HCT116 (cell line): ENCODE data around the gene ATG14. TPM values are rescaled to one million over a fixed set of nuclear protein-coding genes. Genes with fewer than 3 reads are reported as not detected.

Experiments used
- ATAC-seq: fragments of 200-7000 bp; cut with Tn5 transposase; 2 replicates; pipeline ENCODE4 v1.9.1; 2020; ENCODE audit warnings: mild to moderate bottlenecking, moderate library complexity
- BruUV-seq: library from RNA; stranded (reverse); fragments of 400-500 nt; replicated peaks from 2 replicates; lab custom pipeline; 2021; lab: Mats Ljungman, UMichigan
- CTCF ChIA-PET: fragments of 300-600 bp; sonication (Branson Sonifier 250); formaldehyde crosslinking; loops from one replicate; lab custom pipeline; 2021; ENCODE audit warnings: antibody characterized with exemption; lab: Charles Lee
- POLR2A ChIA-PET: fragments of 300-600, 350-600 bp; sonication (Branson Sonifier 250); formaldehyde crosslinking; loops from one replicate; lab custom pipeline; 2021; ENCODE audit warnings: antibody characterized with exemption; lab: Charles Lee
- RAD21 ChIA-PET, 2 experiments: fragments of 300-600 bp; sonication (Branson Sonifier 250); formaldehyde crosslinking; loops; one replicate each; lab custom pipeline; 2023; ENCODE audit warnings: low total read pairs in 2 of 2; ENCODE audit not compliant: uncharacterized antibody in 2 of 2, unreplicated experiment in 2 of 2, low non-redundant PET in 1 of 2; lab: Charles Lee
- DNase-seq: peaks from one replicate; pipeline ENCODE4 v3.0.0-alpha.2; 2010; ENCODE audit warnings: low read depth, low spot score
- H2AFZ ChIP-seq: fragments of 200-600 bp; shearing (Covaris generic), sonication (generic); 2 replicates; pipeline ENCODE4 v1.6.1; 2017; ENCODE audit warnings: low read depth, mixed run types, mixed read lengths, antibody characterized with exemption, low read length; ENCODE audit not compliant: poor library complexity, severe bottlenecking
- H3K27ac ChIP-seq: 2 replicates; pipeline ENCODE4 v1.5.1; 2012; ENCODE audit warnings: low read depth, low read length
- H3K27me3 ChIP-seq: fragments of 200-600 bp; sonication (generic); 2 replicates; pipeline ENCODE4 v1.6.1; 2016; ENCODE audit warnings: mixed run types, low read length, mixed read lengths; ENCODE audit not compliant: insufficient read depth
- H3K36me3 ChIP-seq, 2 experiments: fragments of 200-500 bp in 1 of 2; fragments of 200-600 bp in 1 of 2; sonication (Bioruptor generic) in 1 of 2; sonication (generic) in 1 of 2; 2 replicates each; pipeline versions ENCODE4 v1.5.1 to v1.6.1; 2014 to 2016; ENCODE audit warnings: low read length in 2 of 2, inconsistent platforms in 1 of 2, mixed read lengths in 1 of 2, mixed run types in 1 of 2; ENCODE audit not compliant: insufficient read depth in 2 of 2, control insufficient read depth in 1 of 2
- H3K4me1 ChIP-seq, 2 experiments: fragments of 200-600 bp in 1 of 2; sonication (generic) in 1 of 2; 2 replicates each; pipeline versions ENCODE4 v1.5.1 to v1.6.1; 2012 to 2017; ENCODE audit warnings: low read length in 2 of 2, inconsistent platforms in 1 of 2, mild to moderate bottlenecking in 1 of 2, mixed read lengths in 1 of 2, mixed run types in 1 of 2, moderate library complexity in 1 of 2; ENCODE audit not compliant: insufficient read depth in 2 of 2, control insufficient read depth in 1 of 2
- H3K4me2 ChIP-seq: fragments of 200-600 bp; sonication (generic); 2 replicates; pipeline ENCODE4 v1.6.1; 2017; ENCODE audit warnings: mixed run types, low read length, mixed read lengths
- H3K4me3 ChIP-seq, 2 experiments: fragments of 200-600 bp in 1 of 2; sonication (generic) in 1 of 2; replicated peaks in 1 of 2; 2 replicates each; pipeline ENCODE4 v1.5.1; 2011 to 2016; ENCODE audit warnings: low read length in 2 of 2, control low read depth in 1 of 2, low read depth in 1 of 2, mild to moderate bottlenecking in 1 of 2, mixed read lengths in 1 of 2, mixed run types in 1 of 2
- H3K79me2 ChIP-seq: fragments of 200-600 bp; sonication (generic); 2 replicates; pipeline ENCODE4 v1.6.1; 2017; ENCODE audit warnings: mild to moderate bottlenecking, mixed run types, low read length, moderate library complexity, mixed read lengths; ENCODE audit not compliant: insufficient read depth
- H3K9ac ChIP-seq: fragments of 200-600 bp; sonication (generic); 2 replicates; pipeline ENCODE4 v1.6.1; 2016; ENCODE audit warnings: low read length, mixed read lengths
- H3K9me2 ChIP-seq: fragments of 200-600 bp; sonication (generic), shearing (Covaris generic); 2 replicates; pipeline ENCODE4 v1.6.1; 2017; ENCODE audit warnings: mixed run types, mild to moderate bottlenecking, moderate library complexity; ENCODE audit not compliant: insufficient read depth
- H3K9me3 ChIP-seq, 2 experiments: fragments of 200-500 bp in 1 of 2; fragments of 200-600 bp in 1 of 2; sonication (Bioruptor generic) in 1 of 2; sonication (generic) in 1 of 2; 2 replicates each; pipeline ENCODE4 v1.6.1; 2014 to 2017; ENCODE audit warnings: low read length in 2 of 2, mixed read lengths in 2 of 2, inconsistent platforms in 1 of 2, low read depth in 1 of 2, mild to moderate bottlenecking in 1 of 2, mixed run types in 1 of 2, moderate library complexity in 1 of 2; ENCODE audit not compliant: control insufficient read depth in 1 of 2, insufficient read depth in 1 of 2
- H4K20me1 ChIP-seq: fragments of 200-600 bp; sonication (generic), shearing (Covaris generic); 2 replicates; pipeline ENCODE4 v1.6.1; 2017; ENCODE audit warnings: mixed run types, mild to moderate bottlenecking, moderate library complexity; ENCODE audit not compliant: insufficient read depth
- CBX3 ChIP-seq: IDR thresholded peaks from 2 replicates; pipeline ENCODE4 v1.6.1; 2012; ENCODE audit warnings: low read depth
- ELF1 ChIP-seq: IDR thresholded peaks from 2 replicates; pipeline ENCODE4 v1.6.1; 2012; ENCODE audit warnings: low read depth, borderline replicate concordance
- EZH2 ChIP-seq: fragments of 200-600 bp; sonication (generic); IDR thresholded peaks from 2 replicates; pipeline ENCODE4 v1.6.1; 2017; ENCODE audit warnings: antibody characterized with exemption, mixed run types
- FOSL1 ChIP-seq: IDR thresholded peaks from 2 replicates; pipeline ENCODE4 v1.6.1; 2012; ENCODE audit warnings: low read depth
- MAX ChIP-seq: IDR thresholded peaks from 2 replicates; pipeline ENCODE4 v1.6.1; 2012
- POLR2A ChIP-seq: IDR thresholded peaks from 2 replicates; pipeline ENCODE4 v1.7.0; 2011; ENCODE audit warnings: borderline replicate concordance; ENCODE audit not compliant: insufficient read depth, insufficient read length; ENCODE audit errors: extremely low read depth
- POLR2AphosphoS5 ChIP-seq: IDR thresholded peaks from 2 replicates; pipeline ENCODE4 v1.6.1; 2011; ENCODE audit warnings: mild to moderate bottlenecking, low read depth, low read length, moderate library complexity
- RAD21 ChIP-seq: IDR thresholded peaks from 2 replicates; pipeline ENCODE4 v1.6.1; 2012; ENCODE audit warnings: low read depth, mild to moderate bottlenecking
- REST ChIP-seq: IDR thresholded peaks from 2 replicates; pipeline ENCODE4 v1.6.1; 2012; ENCODE audit warnings: low read depth
- SIN3A ChIP-seq: IDR thresholded peaks from 2 replicates; pipeline ENCODE4 v1.6.1; 2012; ENCODE audit warnings: low read depth
- SP1 ChIP-seq: IDR thresholded peaks from 2 replicates; pipeline ENCODE4 v1.6.1; 2012; ENCODE audit warnings: low read depth
- SRF ChIP-seq: IDR thresholded peaks from 2 replicates; pipeline ENCODE4 v1.6.1; 2012; ENCODE audit warnings: low read depth
- YY1 ChIP-seq: IDR thresholded peaks from 2 replicates; pipeline ENCODE4 v1.6.1; 2011; ENCODE audit warnings: low read length, low read depth, moderate library complexity, mild to moderate bottlenecking; ENCODE audit not compliant: insufficient replicate concordance; ENCODE audit errors: extremely low read depth
- ZBTB33 ChIP-seq: IDR thresholded peaks from 2 replicates; pipeline ENCODE4 v1.6.1; 2011; ENCODE audit warnings: mild to moderate bottlenecking, low read length, moderate library complexity; ENCODE audit not compliant: insufficient replicate concordance; ENCODE audit errors: extremely low read depth
- ZFX ChIP-seq: fragments of 450-650 bp; IDR thresholded peaks from 2 replicates; pipeline ENCODE4 v1.6.1; 2017
- ZNF274 ChIP-seq: fragments of 200-500 bp; sonication (Bioruptor generic); IDR thresholded peaks from 2 replicates; pipeline ENCODE4 v1.6.1; 2014; ENCODE audit warnings: mild to moderate bottlenecking, low read depth, low read length, inconsistent platforms
- intact Hi-C: fragments of 100-400 bp; cut with micrococcal nuclease; formaldehyde crosslinking; loops from 2 replicates; pipeline ENCODE4 v1.10.0; 2022
- total RNA-seq: library from RNA; stranded (reverse); gene quantifications from one replicate; pipeline ENCODE4 v1.2.1, GENCODE V29; 2021; ENCODE audit not compliant: unreplicated experiment

Gene ATG14
- total RNA-seq, 1 experiment from 2014 or later, result 9.9 TPM

- no peak for TF ChIP-seq ZNF274
- TF ChIP-seq FOSL1, result no peak
- TF ChIP-seq SRF, result no peak
- TF ChIP-seq SP1, result no peak
- no peak for TF ChIP-seq POLR2A
- TF ChIP-seq, all 23 proteins: peak for 0
Observed at GRCh38 chr14:55436519-55436918, 24.9 kb upstream of the ATG14 start (continued).

- no peaks in the 10 kb centered on the region for H3K9me3 ChIP-seq
- no peaks in the 10 kb centered on the region for H3K9me2 ChIP-seq
- ChIA-PET POLR2A (no interaction called here), RAD21 (interaction anchor here in 1 of 2 experiments (0.9 to 1.0 kb wide), 2 partner anchors 11 to 1040 kb away, joined by 3 to 6 read pairs; no protein-coding TSS in a partner anchor), CTCF (interaction anchor here (0.7 to 2.1 kb wide), 7 partner anchors 9 to 1040 kb away, joined by 3 to 11 read pairs (median 4); no protein-coding TSS in a partner anchor)
- no peaks in the 10 kb centered on the region for H3K79me2 ChIP-seq
- H2AFZ ChIP-seq, result no peak overlapping the region
- H3K27ac ChIP-seq, result no peak overlapping the region
- no peak overlapping the region for H3K4me3 ChIP-seq
- H3K36me3 ChIP-seq, result no peaks in the 10 kb centered on the region
- H3K9ac ChIP-seq, result no peak overlapping the region
- peaks cover 0 to 11% of the 10 kb centered on the region in 2 experiments; a peak in 3 of 4 replicates for H3K4me1 ChIP-seq
- H3K27me3 ChIP-seq, result no peaks in the 10 kb centered on the region
- TF ChIP-seq ZNF274 (no peak), POLR2AphosphoS5 (no peak), SP1 (no peak), MAX (no peak), REST (no peak), CBX3 (no peak), POLR2A (no peak), FOSL1 (no peak), ELF1 (no peak), YY1 (no peak), EZH2 (no peak), SIN3A (no peak), RAD21 (no peak), SRF (no peak), ZFX (no peak), ZBTB33 (no peak)
- DNase-seq (no peak), ATAC-seq (no peak)
- no TSS peak for BruUV-seq
- H4K20me1 ChIP-seq, result no peaks in the 10 kb centered on the region
- H3K4me2 ChIP-seq, result no peak overlapping the region
- intact Hi-C loops, result loop anchor here (5.0 to 10.0 kb wide), 2 partner anchors 220 to 908 kb away; no protein-coding TSS in a partner anchor
Observed at GRCh38 chr14:55434805-55435174, 23.2 kb upstream of the ATG14 start.
